Femur (tissue), 1 donor: ENCODE measurements around the gene CIAO2B.
"Not testable (repeated sequence)": the region's sequence is repeated elsewhere in the genome, so short reads cannot be mapped to it uniquely, and the experiment has no call there.

ENCODE experiments used
- DNase-seq: peaks from one replicate; pipeline ENCODE4 v3.0.0-alpha.2; 2017

Gene CIAO2B

GRCh38 chr16:66934138-66934838 lies at the start of gene CIAO2B:
Gene CIAO2B (minus strand): TSS chr16:66934402. CDS start chr16:66934364, 38 bp downstream.
- peak; percentile 94 for DNase-seq

- DNase-seq: no peak
Measured at GRCh38 chr16:66983033-66983432, 48.8 kb upstream of the CIAO2B start.

GRCh38 chr16:66979011-66979717 lies 45.0 kb upstream of the CIAO2B start:
- peak; percentile 60 for DNase-seq

- peak; percentile 90 for DNase-seq
Measured at GRCh38 chr16:66977341-66978113, 43.3 kb upstream of the CIAO2B start.

- DNase-seq: no peak
Measured at GRCh38 chr16:66976746-66977145, 42.5 kb upstream of the CIAO2B start.

GRCh38 chr16:66975302-66975893 lies 41.2 kb upstream of the CIAO2B start:
- no peak for DNase-seq

- not testable (repeated sequence) for DNase-seq
Measured at GRCh38 chr16:66974932-66975246, 40.7 kb upstream of the CIAO2B start.

- DNase-seq: not testable (repeated sequence)
Measured at GRCh38 chr16:66974156-66974931, 40.1 kb upstream of the CIAO2B start.

- DNase-seq: no peak
Measured at GRCh38 chr16:66973716-66974115, 39.5 kb upstream of the CIAO2B start.

- DNase-seq: no peak
Measured at GRCh38 chr16:66972983-66973382, 38.8 kb upstream of the CIAO2B start.

- no peak for DNase-seq
Measured at GRCh38 chr16:66970775-66971720, 36.8 kb upstream of the CIAO2B start.

- no peak for DNase-seq
Measured at GRCh38 chr16:66968847-66969246, 34.6 kb upstream of the CIAO2B start.

- DNase-seq: no peak
Measured at GRCh38 chr16:66964049-66964448, 29.8 kb upstream of the CIAO2B start.

- no peak for DNase-seq
Measured at GRCh38 chr16:66961914-66962313, 27.7 kb upstream of the CIAO2B start.

GRCh38 chr16:66961065-66961744 lies 27.0 kb upstream of the CIAO2B start, which contains the start of gene CES3:
Gene CES3 (plus strand): TSS chr16:66961266. CDS start chr16:66961308, 42 bp downstream.
- DNase-seq: no peak

GRCh38 chr16:66960270-66960669 lies 26.1 kb upstream of the CIAO2B start:
- no peak for DNase-seq

GRCh38 chr16:66959704-66960161 lies 25.5 kb upstream of the CIAO2B start:
- DNase-seq: peak; percentile 19

GRCh38 chr16:66958857-66959703 lies 24.9 kb upstream of the CIAO2B start:
- peak; percentile 11 for DNase-seq

GRCh38 chr16:66956154-66956457 lies 21.9 kb upstream of the CIAO2B start:
- DNase-seq: not testable (repeated sequence)
